WTC11 (cell line): ENCODE data around the gene MIDN. TPM values are rescaled to one million over a fixed set of nuclear protein-coding genes. Genes with fewer than 3 reads are reported as not detected.

Experiments
- ATAC-seq: fragments of 200-7000 bp; cut with Tn5 transposase; 2 replicates; pipeline ENCODE4 v1.10.0; 2021; ENCODE audit warnings: mild to moderate bottlenecking, moderate library complexity
- CTCF ChIA-PET: fragments of 300-600 bp; sonication (Branson Sonifier 250); formaldehyde crosslinking; loops from one replicate; lab custom pipeline; 2021; ENCODE audit warnings: antibody characterized with exemption; lab: Charles Lee
- POLR2A ChIA-PET: fragments of 350-600 bp; sonication (Branson Sonifier 250); formaldehyde crosslinking; loops from one replicate; lab custom pipeline; 2021; ENCODE audit warnings: antibody characterized with exemption; lab: Charles Lee
- DNase-seq: peaks from one replicate; pipeline ENCODE4 v3.0.0; 2021; ENCODE audit warnings: low spot score
- H3K27ac Mint-ChIP-seq: 2 replicates; pipeline ENCODE4 v1.8.0; 2021; ENCODE audit warnings: mixed read lengths
- H3K27me3 Mint-ChIP-seq: 2 replicates; pipeline ENCODE4 v1.8.0; 2021; ENCODE audit warnings: low read depth, mild to moderate bottlenecking, moderate library complexity, mixed read lengths
- H3K36me3 Mint-ChIP-seq: 2 replicates; pipeline ENCODE4 v1.8.0; 2021; ENCODE audit warnings: mixed read lengths
- H3K4me1 Mint-ChIP-seq: 2 replicates; pipeline ENCODE4 v1.8.0; 2022; ENCODE audit warnings: mixed read lengths
- H3K4me3 Mint-ChIP-seq: 2 replicates; pipeline ENCODE4 v1.8.0; 2021; ENCODE audit warnings: mild to moderate bottlenecking, moderate library complexity, mixed read lengths
- H3K9me3 Mint-ChIP-seq: 2 replicates; pipeline ENCODE4 v1.8.0; 2021; ENCODE audit warnings: mixed read lengths
- CREB1 ChIP-seq: sonication (generic); formaldehyde crosslinking; IDR thresholded peaks from 2 replicates; pipeline ENCODE4 v1.8.0; 2023; ENCODE audit warnings: mild to moderate bottlenecking, missing genetic modification reagents
- CREM ChIP-seq: sonication (generic); formaldehyde crosslinking; IDR thresholded peaks from 2 replicates; pipeline ENCODE4 v1.8.1; 2022; ENCODE audit warnings: mild to moderate bottlenecking, missing genetic modification reagents, moderate library complexity
- EMX1 ChIP-seq: fragments of 250-450 bp; sonication (Bioruptor Pico); IDR thresholded peaks from 2 replicates; pipeline ENCODE4 v1.8.0; 2021; ENCODE audit warnings: mild to moderate bottlenecking
- ESRRA ChIP-seq: sonication (generic); formaldehyde crosslinking; IDR thresholded peaks from 2 replicates; pipeline ENCODE4 v1.8.1; 2022; ENCODE audit warnings: mild to moderate bottlenecking, missing genetic modification reagents, borderline replicate concordance
- FOXJ3 ChIP-seq: sonication (generic); formaldehyde crosslinking; IDR thresholded peaks from 2 replicates; pipeline ENCODE4 v1.9.0; 2021; ENCODE audit warnings: missing genetic modification reagents, mild to moderate bottlenecking, borderline replicate concordance
- GTF2I ChIP-seq: fragments of 250-450 bp; sonication (Bioruptor Pico); conservative IDR thresholded peaks from 2 replicates; pipeline ENCODE4 v1.4.0; 2021; ENCODE audit warnings: mild to moderate bottlenecking
- HMGA2 ChIP-seq: fragments of 250-450 bp; sonication (Bioruptor Pico); IDR thresholded peaks from 2 replicates; pipeline ENCODE4 v1.4.0; 2021; ENCODE audit warnings: mild to moderate bottlenecking, moderate library complexity
- HMGXB4 ChIP-seq: sonication (generic); formaldehyde crosslinking; IDR thresholded peaks from 2 replicates; pipeline ENCODE4 v1.8.1; 2023; ENCODE audit warnings: mild to moderate bottlenecking, moderate library complexity, missing genetic modification reagents
- JAZF1 ChIP-seq: fragments of 250-450 bp; sonication (Bioruptor Pico); IDR thresholded peaks from 2 replicates; pipeline ENCODE4 v1.9.0; 2021; ENCODE audit warnings: moderate library complexity, mild to moderate bottlenecking, inconsistent platforms
- MAX ChIP-seq: sonication (generic); formaldehyde crosslinking; IDR thresholded peaks from 2 replicates; pipeline ENCODE4 v1.8.0; 2022; ENCODE audit warnings: mild to moderate bottlenecking, missing genetic modification reagents
- MLX ChIP-seq: sonication (generic); formaldehyde crosslinking; IDR thresholded peaks from 2 replicates; pipeline ENCODE4 v1.8.1; 2023; ENCODE audit warnings: mild to moderate bottlenecking, missing genetic modification reagents, moderate library complexity
- NR2C2 ChIP-seq: sonication (generic); formaldehyde crosslinking; IDR thresholded peaks from 2 replicates; pipeline ENCODE4 v1.8.0; 2022; ENCODE audit warnings: mild to moderate bottlenecking, missing genetic modification reagents
- NR3C1 ChIP-seq: sonication (generic); formaldehyde crosslinking; conservative IDR thresholded peaks from 2 replicates; pipeline ENCODE4 v1.8.1; 2023; ENCODE audit warnings: low read depth, mild to moderate bottlenecking, missing genetic modification reagents
- OVOL2 ChIP-seq: fragments of 250-450 bp; sonication (Bioruptor Pico); IDR thresholded peaks from 2 replicates; pipeline ENCODE4 v1.9.0; 2021; ENCODE audit warnings: mild to moderate bottlenecking, borderline replicate concordance
- TP53 ChIP-seq: sonication (generic); formaldehyde crosslinking; IDR thresholded peaks from 2 replicates; pipeline ENCODE4 v1.8.1; 2023; ENCODE audit warnings: mild to moderate bottlenecking, missing genetic modification reagents
- USF1 ChIP-seq: sonication (generic); formaldehyde crosslinking; IDR thresholded peaks from 2 replicates; pipeline ENCODE4 v1.8.0; 2022; ENCODE audit warnings: mild to moderate bottlenecking, missing genetic modification reagents
- ZBTB21 ChIP-seq: sonication (generic); formaldehyde crosslinking; IDR thresholded peaks from 2 replicates; pipeline ENCODE4 v1.8.1; 2023; ENCODE audit warnings: mild to moderate bottlenecking, missing genetic modification reagents, borderline replicate concordance
- ZNF232 ChIP-seq: sonication (generic); formaldehyde crosslinking; IDR thresholded peaks from 2 replicates; pipeline ENCODE4 v1.8.0; 2022; ENCODE audit warnings: mild to moderate bottlenecking, missing genetic modification reagents
- ZNF317 ChIP-seq: sonication (generic); formaldehyde crosslinking; IDR thresholded peaks from 2 replicates; pipeline ENCODE4 v1.8.1; 2023; ENCODE audit warnings: low read depth, mild to moderate bottlenecking, moderate library complexity, missing genetic modification reagents, borderline replicate concordance
- ZNF425 ChIP-seq: fragments of 250-450 bp; sonication (Bioruptor Pico); conservative IDR thresholded peaks from 2 replicates; pipeline ENCODE4 v1.9.0; 2021; ENCODE audit warnings: mild to moderate bottlenecking
- total RNA-seq: library from RNA; stranded (reverse); gene quantifications from 3 replicates; pipeline ENCODE4 v1.2.3, GENCODE V29; 2021

The MIDN gene
- total RNA-seq, 1 experiment from 2014 or later = 189 TPM

- DNase-seq (no peak), ATAC-seq (no peak)
- H3K36me3 Mint-ChIP-seq = no peaks in the 10 kb centered on the region; the same call in 1 of the 2 replicates
- ChIA-PET POLR2A (interaction anchor here (0.7 kb wide), 1 partner anchor 1705 kb away, joined by 4 read pairs; no protein-coding TSS in a partner anchor), CTCF (interaction anchor here (1.0 to 2.1 kb wide), 5 partner anchors 8 to 143 kb away, joined by 3 to 8 read pairs (median 4); no protein-coding TSS in a partner anchor)
- no peak overlapping the region for H3K27ac Mint-ChIP-seq
- H3K9me3 Mint-ChIP-seq = no peaks in the 10 kb centered on the region
- TF ChIP-seq MLX = no peak
- TF ChIP-seq ESRRA (CRISPR knock-in tag) = no peak
- TF ChIP-seq USF1 (CRISPR knock-in tag) = no peak
- no peak for TF ChIP-seq JAZF1 (CRISPR knock-in tag)
- no peak for TF ChIP-seq ZBTB21 (CRISPR knock-in tag)
- TF ChIP-seq ZNF232 = no peak
- no peak for TF ChIP-seq NR2C2 (CRISPR knock-in tag)
- no peak for TF ChIP-seq HMGA2
- TF ChIP-seq ZNF317 = no peak
- no peak for TF ChIP-seq CREM
- TF ChIP-seq ZNF425 = no peak
- TF ChIP-seq NR3C1 (CRISPR knock-in tag) = no peak
- TF ChIP-seq FOXJ3 (CRISPR knock-in tag) = no peak
- TF ChIP-seq TP53 (CRISPR knock-in tag) = no peak
- H3K4me1 Mint-ChIP-seq = no peaks in the 10 kb centered on the region
- no peaks in the 10 kb centered on the region for H3K27me3 Mint-ChIP-seq
- no peak overlapping the region for H3K4me3 Mint-ChIP-seq
These were observed 23.5 kb upstream of the MIDN start for GRCh38 chr19:1224847-1225246.

- Mint-ChIP-seq H3K27ac (no peak overlapping the region), H3K36me3 (no peaks in the 10 kb centered on the region; the same call in 1 of the 2 replicates), H3K27me3 (no peaks in the 10 kb centered on the region), H3K4me3 (no peak overlapping the region), H3K4me1 (no peaks in the 10 kb centered on the region), H3K9me3 (no peaks in the 10 kb centered on the region)
- ChIA-PET CTCF (interaction anchor here (1.0 to 2.1 kb wide), 7 partner anchors 9 to 221 kb away, joined by 3 to 8 read pairs (median 4); no protein-coding TSS in a partner anchor), POLR2A (no interaction called here)
- ATAC-seq = no peak
- no peak for TF ChIP-seq ZNF425
- TF ChIP-seq OVOL2 (CRISPR knock-in tag) = no peak
- TF ChIP-seq GTF2I (CRISPR knock-in tag) = no peak
- TF ChIP-seq HMGXB4 (CRISPR knock-in tag) = no peak
- TF ChIP-seq MAX (CRISPR knock-in tag) = no peak
- TF ChIP-seq CREB1 (CRISPR knock-in tag) = no peak
- TF ChIP-seq EMX1 (CRISPR knock-in tag) = no peak
- DNase-seq = no peak
These were observed 22.8 kb upstream of the MIDN start for GRCh38 chr19:1225440-1226226.
